NCI-H2227 treated with DMSO at 0.1 percent for 48 hours (cell line): Measurements from ENCODE around the gene GGA2.

Source experiments
- DNase-seq: peaks from one replicate; lab custom pipeline; 2025; lab: John Stamatoyannopoulos, UW

Gene GGA2

GRCh38 chr16:23414731-23415130 lies 95.6 kb downstream of the GGA2 start:
- DNase-seq, result no peak
